GM21576 (cell line): ENCODE measurements around the gene SMNDC1.
"Not testable (repeated sequence)": the region's sequence is repeated elsewhere in the genome, so short reads cannot be mapped to it uniquely, and the experiment has no call there.

ENCODE experiments used
- ATAC-seq: cut with Tn5 transposase; IDR thresholded peaks from one replicate; pipeline ENCODE4 v1.9.1; 2021; ENCODE audit warnings: mild to moderate bottlenecking, moderate library complexity; ENCODE audit not compliant: unreplicated experiment

SMNDC1 gene

DNA sequence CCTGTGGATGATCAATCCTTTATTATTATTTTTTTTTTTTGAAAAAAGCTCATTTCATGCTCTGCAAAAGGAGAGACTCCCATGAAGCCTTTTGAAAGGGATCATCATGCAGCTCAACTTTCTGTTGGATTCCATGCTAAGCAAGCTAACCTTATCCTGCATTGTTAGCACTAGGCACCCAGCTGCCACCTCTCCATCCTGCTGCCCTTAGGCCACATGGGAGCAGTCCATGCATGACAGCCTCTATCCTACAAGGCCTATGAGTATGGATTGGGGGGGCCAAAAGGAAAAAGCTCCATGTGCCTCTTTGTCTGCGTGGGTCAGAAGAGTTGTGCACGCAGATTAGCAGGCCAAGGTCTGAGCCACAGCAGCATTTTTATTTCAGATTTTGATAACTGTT is 19.2 kb downstream of the SMNDC1 start:
- ATAC-seq = no peak

DNA sequence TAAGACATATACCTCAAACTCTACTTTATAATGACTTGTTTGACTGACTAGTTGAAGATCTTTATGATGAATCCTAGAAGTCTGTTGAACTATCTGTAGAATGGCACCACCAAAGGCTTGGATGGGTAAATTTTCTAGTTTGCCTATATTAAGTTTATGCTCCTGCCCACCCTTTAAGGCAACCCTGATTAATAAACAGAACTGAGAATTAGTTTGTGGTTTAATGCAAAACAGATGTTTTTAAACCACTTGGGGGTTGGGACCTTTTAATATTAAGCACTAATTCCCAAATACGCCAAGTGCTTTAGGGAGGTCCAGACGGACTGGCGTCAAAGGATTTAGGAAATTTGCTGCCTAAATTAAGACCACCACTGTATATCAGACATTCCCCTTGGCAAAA is 20.5 kb downstream of the SMNDC1 start:
- no peak for ATAC-seq

DNA sequence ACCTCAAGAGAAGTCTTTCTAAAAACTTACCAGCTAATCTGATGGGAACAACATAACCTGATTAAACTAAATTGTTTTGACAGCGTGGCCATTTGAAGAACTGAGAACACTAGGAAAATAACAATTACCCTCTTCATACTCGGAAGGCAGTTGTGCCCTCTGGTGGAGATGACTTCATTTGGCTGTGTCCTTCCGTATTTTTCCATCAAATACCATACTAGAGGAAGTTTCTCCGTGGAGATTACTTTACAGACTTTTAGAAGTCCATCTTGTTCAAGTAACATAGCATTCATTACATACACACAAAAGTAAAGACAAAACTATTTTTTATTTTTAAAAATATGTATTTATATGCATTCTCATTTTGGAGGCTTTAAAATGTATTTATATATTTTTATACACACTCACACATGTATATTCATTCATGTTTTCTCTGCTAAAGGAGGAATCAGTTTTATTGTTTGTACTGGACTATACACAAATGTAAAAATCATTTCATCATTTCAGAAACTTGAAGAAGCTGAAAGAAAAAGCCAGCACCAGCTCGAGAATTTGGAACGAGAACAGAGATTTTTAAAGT is 25.2 kb downstream of the SMNDC1 start:
- no peak for ATAC-seq

DNA sequence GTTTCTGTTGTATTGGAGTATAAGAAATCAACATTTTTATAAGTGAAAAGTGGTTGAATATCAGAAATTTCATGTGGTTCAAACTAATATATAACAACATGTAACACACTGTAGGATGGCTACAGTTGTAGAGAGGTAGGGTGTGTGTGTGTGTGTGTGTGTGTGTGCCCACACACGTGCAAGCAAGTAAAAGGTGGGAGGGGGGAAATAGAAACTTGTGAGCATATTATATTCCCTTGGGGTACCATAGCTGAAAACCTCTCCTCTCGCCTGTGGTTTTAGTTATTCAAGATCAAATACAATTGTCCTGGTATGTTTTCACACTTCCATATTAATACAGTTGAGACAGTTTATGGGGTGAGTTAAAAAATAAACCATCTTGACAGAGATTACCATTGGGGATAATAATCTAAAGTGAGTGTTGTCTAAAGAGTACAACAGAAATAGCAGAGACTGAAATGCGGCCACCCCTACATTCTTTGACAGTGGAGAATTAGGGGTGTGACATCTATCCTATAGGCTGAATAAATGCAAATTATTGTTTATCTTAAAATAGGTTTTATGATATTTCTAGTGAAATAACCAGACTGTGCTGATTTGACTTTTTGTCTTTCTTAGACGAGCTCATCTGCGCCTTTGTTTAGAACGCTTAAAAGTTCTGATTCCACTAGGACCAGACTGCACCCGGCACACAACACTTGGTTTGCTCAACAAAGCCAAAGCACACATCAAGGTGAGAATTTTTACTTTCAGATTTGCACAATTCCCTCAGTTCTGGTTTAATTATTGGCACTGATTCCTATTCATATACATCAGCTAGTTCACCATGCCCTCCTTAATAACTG is 25.9 kb downstream of the SMNDC1 start:
- ATAC-seq = no peak

DNA sequence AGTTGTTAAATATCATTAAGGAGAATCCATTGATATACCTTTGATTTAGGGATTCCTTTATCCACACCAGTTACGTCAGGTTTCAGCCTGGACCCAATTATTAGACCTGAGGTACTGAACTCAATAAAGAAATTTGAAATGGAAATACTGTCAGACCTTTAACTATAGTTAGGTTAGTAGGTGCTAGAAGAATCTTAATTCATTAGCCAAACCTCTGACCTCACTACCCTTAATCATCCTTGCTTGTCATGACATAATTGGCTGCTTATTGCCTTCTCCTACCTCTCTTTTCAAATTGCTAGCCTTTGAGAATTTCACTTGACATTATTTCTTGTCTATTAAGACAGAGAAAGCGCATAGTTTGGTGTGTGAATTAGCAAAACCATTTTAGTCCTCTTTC is 27.1 kb downstream of the SMNDC1 start:
- no peak for ATAC-seq

DNA sequence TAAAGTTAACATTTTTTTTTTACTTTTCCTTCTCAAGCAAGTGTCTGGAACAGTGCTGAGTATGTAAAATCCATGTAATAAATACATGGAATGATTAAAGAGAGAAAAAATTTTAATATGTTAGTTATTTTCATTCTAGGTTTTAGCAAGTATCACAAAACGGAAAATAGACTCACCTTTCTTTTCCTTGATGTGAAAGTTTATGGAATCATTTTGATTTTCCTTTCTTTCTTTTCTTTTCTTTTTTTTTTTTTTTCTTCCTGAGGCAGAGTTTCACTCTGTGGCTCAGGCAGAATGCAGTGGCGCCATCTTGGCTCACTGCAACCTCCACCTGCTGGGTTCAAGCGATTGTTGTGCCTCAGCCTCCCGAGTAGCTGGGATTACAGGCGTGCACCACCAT is 28.1 kb downstream of the SMNDC1 start:
- no peak for ATAC-seq

DNA sequence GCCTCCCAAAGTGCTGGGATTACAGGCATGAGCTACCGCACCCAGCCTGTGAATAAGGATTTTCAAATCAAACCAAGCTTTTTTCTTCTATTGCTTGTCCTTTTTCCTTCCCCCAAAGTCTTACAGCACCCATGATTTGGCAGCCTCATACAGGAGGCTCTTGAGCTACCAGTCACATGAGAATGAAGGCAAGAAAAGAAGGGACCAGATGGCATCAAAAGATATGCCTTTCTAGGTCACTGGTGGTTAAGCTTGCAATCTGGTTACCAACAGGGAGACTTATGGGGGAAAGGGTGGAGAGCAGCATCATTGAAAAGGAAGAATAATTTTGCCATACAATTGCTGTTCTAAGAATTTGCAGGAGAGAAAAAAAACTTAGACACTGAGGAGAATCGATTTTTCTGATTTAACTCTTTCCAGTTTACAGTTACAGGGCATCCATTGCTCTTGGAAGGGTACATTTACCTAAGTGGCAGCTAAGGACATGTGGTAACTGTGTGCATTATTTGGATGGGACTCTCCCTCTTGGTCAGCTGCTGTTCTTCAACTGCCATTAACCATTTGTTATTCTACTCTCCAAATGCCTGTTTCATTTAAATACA is 29.5 kb downstream of the SMNDC1 start:
- ATAC-seq = no peak

DNA sequence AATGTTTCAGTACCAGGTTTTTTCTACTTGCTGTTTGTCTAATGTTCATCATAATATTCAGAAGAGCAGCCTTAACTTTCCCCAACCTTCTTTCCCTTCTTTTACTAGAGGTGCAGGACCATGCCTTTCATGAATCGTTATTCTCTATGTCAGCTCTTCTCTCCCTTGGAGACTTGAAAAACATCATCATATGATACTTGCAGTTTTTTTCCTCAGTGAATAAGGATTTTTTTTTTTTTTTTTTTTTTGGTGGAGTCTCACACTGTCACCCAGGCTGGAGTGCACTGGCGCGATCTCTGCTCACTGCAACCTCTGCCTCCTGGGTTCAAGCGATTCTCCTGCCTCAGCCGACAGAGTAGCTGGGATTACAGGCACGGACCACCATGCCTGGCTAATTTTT is 30.1 kb downstream of the SMNDC1 start:
- no peak for ATAC-seq

DNA sequence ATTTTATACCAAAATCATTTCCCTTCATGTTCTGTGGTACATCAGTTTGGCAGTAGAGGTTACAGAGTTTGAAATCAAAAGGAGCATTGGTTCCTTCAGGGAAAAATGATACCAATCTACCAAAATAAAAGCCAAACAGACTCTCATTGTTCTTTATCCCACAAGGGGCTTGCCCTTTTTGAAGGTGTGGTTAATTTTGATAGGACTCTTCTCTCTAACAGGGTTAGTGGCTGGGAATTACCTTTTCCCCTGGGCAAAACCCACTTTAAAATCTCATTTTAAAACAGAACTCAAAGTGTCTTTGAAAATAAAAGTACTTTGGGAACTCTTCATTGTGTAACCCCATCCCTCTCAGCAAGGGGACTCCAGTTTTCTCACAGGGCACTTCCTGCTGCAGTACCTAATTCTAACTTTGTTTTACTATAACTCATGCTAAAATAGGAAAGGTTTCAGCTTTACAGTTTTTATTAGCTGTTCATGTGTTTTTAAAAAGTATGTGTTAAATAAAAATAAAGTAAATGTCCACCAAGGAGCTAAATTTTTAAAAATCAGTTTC is 30.6 kb downstream of the SMNDC1 start:
- no peak for ATAC-seq

DNA sequence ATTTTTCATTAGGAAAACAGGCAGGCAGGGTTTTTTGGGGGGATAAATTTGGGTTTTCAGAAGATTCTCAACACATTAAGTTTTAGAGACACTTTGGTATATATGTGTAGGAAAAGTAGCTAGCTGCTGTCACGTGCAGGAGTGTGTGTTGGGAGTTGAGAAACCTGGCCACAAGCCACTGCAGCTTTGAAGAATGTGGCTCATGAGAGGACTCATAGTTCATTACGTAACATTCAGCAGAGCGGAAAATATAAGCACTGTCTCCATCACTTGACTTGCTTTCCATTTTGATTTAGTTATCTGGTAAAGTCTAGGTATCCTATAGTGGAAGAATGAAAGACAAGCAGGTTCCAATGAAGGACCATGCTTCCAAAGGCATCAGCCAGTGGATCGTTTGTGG is 31.2 kb downstream of the SMNDC1 start:
- ATAC-seq = peak; percentile 40

DNA sequence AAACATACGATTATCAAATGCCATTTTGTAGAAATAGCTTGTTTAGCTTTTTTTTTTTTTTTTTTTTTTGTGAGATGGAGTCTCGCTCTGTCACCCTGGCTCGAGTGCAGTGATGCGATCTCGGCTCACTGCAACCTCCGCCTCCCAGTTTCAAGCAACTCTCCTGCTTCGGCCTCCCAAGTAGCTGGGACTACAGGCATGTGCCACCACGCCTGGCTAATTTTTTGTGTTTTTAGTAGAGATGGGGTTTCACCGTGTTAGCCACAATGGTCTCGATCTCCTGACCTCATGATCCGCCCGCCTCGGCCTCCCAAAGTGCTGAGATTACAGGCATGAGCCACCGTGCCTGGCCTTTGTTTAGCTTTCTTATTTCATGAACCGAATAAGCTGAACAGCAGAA is 31.7 kb downstream of the SMNDC1 start:
- not testable (repeated sequence) for ATAC-seq

DNA sequence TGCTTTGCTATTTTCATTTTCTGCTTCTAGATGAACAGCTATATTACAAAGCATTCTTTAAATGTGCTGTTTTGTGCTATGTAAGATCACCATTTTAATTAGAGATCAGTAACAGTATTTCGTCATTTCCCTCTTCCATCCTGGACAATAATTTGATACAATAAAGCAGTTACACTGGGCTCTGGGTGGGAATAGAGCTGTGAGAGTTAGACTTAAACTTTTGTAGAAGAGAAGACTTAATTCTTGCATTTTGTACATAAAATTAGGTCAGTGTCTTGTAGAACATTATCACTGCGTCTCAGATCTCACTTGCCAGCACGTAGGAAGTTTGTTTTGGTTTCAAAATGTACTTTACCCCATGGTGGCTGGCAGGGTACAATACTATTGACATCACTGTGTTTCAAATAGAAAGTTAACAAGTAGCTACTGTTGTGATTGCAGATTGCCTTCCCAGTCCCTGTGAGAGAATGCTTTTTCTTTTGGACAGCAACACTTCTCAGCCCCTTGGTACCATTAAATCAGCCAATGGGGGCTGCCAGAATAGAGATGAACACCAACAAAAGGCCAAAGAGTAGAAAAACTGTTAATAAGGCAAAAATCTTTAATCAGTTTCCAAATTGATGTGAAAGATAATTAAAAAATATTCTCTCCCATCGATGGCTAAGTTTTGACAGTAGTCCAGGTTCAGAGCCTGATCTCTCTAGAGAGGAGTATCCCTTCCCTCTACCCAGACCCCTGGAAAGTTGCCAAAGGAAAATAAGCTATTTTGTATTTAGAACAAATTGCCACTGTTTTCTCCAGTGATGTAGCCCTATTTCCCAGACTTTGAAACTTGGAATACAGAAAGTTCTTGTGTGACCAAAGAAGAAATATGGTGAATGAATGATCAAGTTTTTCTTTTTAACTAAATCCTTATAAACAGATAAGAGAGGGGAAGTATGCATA is 35.1 kb downstream of the SMNDC1 start:
- ATAC-seq = no peak

DNA sequence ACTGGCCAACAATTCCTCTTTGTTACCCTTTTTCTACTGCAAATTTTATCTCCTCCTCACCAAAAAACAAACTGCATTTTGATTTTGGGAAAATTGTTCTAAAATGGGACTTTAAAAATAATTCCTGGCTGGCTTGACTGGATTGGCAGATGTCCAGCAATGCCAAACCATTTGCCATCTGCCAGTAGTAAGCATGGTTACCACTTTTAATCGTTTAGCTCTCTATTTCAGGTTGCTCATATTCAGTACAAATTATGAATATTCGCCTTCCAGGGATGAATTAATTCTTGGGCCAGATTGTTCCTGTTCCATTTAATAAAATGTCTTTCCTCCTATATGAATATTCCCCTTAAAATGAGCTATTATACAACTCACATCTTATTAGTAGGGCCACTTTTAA is 35.7 kb downstream of the SMNDC1 start:
- ATAC-seq = no peak

DNA sequence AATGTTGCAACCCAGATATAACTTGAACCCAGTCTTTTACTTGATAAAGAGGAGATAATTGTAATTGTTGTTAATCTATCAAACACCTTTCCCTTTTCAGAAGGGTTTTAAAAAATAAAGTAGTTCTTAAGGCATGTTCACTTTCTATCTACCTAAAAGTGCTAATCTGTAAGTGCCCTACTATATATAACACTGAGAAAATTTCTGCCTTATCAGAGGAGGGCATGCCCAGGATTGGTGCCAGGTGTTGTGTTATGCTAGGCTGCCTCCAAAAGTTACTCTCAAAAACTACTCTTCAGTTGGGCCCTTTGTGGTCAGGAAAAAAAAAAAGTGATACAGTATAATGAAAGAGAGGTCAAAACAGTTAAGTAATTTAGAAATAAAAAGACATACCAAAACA is 36.3 kb downstream of the SMNDC1 start:
- ATAC-seq = peak; percentile 42

DNA sequence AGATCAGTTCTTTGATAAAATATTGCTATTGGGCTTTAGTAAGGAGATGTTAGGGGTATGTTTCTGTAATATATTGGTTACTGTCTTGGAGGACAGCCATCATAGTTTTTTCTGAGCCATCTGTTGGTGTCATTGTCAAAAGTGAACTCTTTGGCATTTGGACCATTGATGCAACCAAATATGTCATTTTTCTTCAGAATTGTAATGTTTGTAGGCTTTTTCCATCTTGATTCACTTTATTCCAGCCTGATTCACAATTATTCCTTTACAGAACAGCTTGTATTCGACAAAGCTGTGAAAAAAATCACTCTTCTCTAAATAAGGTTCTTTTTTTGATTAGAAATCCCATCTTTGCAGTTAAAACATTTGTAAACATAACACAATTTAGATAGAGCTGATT is 37.4 kb downstream of the SMNDC1 start:
- ATAC-seq = no peak

DNA sequence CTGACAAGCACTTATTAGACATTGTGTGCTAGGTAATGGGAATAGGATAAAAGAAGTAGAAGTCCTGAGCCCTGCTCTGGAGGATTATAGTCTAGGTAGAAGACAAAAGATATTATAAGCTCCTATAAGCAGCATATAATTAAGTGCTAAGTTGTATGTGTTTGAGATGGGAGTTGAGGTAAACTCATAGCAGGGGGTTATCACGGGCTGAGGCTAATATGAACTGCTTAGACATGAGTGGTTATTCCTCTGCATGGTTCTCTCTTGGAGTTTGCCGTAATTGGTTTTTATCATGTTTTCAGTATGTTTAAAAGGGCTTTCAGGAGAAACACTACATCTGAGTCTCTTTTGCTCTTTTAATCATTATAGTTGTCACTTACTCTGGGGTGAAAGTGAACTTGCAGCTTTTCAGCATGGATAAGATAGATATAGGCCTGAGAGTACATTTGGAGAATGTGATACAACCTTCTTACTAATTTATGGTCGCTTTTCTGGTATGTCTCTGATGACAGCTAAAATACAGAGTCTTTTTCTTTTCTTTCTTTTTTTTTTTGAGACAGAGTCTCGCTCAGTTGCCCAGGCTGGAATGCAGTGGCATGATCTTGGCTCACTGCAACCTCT is 39.0 kb downstream of the SMNDC1 start:
- ATAC-seq = no peak

DNA sequence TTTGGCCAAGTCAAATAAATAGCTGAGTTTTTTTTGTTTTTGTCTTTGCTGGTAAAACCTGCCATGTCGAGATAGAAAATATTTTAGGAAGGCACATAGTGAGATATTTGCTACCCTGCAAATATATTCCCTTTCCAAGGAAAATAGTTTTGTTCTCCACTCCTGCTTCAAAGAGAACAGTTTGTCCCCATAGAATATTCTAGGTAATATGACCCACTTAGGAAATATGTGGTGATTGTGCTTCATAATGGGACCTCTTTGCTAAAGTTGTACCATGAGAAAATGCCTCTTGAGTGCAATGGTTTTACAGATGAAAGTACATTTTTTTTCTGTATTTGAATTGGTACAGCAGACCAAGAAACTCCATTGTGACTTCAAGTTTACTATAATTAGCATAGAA is 41.6 kb downstream of the SMNDC1 start:
- no peak for ATAC-seq

DNA sequence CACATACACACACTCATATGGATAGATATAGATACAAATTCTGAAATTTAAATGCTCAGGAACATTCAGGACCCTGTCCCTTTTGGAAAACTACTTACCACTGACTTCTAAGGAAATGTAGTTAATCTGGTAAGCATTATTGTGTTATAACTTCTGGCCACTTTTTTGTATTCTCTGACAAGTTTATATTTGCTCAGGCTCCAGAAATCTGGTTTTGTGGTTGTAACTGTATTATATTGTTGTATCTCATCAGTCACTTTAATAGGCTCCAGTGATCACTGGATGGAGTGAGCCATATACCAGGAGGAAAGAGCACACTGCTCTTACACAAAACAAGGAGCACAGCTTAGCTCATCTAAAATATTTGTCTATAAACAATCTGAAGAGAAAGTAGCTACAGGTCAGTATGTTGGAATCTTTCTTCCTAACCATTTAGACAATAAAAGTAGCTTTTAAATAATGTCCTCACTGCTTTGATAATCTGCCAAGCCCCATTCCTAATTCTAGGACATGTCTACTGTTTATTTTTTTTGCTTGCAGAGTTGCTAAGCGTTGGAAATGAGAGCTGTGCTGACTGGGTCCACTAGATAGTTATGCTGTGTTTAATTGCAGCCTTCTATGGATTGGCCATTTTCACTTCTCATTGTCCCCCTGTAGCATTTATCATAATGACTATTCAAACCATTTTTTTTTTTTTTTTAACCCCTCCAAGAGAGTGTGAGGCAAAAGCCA is 43.8 kb downstream of the SMNDC1 start:
- ATAC-seq = no peak

DNA sequence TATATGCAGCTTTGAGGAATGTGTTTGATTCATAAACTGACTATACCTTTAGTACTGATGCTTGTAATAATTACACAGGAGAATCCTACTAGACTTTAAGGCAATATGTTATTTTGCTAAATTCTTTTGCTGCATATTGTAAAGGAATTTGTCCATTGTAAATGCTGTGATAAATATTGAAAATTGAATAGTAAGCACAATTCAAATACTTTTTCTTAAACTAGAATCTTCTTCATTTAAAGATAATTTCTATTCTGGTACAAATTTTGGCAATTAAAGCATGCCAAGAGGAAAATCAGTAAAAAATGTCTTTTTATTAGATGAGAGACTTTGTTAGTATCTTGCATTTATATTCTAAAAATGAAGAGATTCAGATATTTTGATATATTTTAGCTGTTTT is 45.4 kb downstream of the SMNDC1 start:
- no peak for ATAC-seq

DNA sequence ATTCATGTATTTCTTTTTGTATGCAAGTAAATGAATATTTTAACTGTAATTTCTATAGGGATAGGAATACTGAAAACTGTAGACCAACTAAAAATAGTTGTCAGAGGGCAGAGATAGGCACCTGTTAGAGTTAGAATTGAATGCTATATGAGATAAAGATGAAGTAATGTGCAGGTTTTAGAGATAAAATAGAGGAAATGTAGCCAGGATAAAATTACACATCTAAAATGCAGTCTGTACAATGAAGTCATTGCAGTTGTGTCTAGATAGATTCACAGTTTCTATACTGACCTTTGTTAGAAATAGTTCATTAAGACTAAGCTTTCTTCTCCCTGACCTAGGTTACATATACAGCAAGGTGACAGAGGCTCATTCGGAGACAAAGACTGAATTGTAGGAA is 46.2 kb downstream of the SMNDC1 start:
- no peak for ATAC-seq
